AG08396 (cell line): ENCODE data around the gene KLHDC8B.
"Not testable (repeated sequence)": the region's sequence is repeated elsewhere in the genome, so short reads cannot be mapped to it uniquely, and the experiment has no call there.

Experiments used
- DNase-seq: peaks from one replicate; pipeline ENCODE4 v3.0.0; 2012; ENCODE audit warnings: low spot score, mixed read lengths

Gene KLHDC8B

GRCh38 chr3:49183873-49184272, 12.5 kb downstream of the KLHDC8B start:
- DNase-seq: no peak

- DNase-seq: no peak
Measured at GRCh38 chr3:49191741-49192140, 20.3 kb downstream of the KLHDC8B start.

GRCh38 chr3:49198161-49198560, 26.8 kb downstream of the KLHDC8B start:
- no peak for DNase-seq

GRCh38 chr3:49198611-49199230, 27.3 kb downstream of the KLHDC8B start:
- DNase-seq: no peak

- peak; percentile 94 for DNase-seq
Measured at GRCh38 chr3:49199239-49199899, 28.0 kb downstream of the KLHDC8B start.

- DNase-seq: no peak
Measured at GRCh38 chr3:49199900-49200281, 28.5 kb downstream of the KLHDC8B start.

- no peak for DNase-seq
Measured at GRCh38 chr3:49213541-49213943, 42.1 kb downstream of the KLHDC8B start.

GRCh38 chr3:49213998-49214397, 42.6 kb downstream of the KLHDC8B start:
- DNase-seq: no peak

- DNase-seq: not testable (repeated sequence)
Measured at GRCh38 chr3:49216687-49217086, 45.3 kb downstream of the KLHDC8B start.

- DNase-seq: not testable (repeated sequence)
Measured at GRCh38 chr3:49217108-49217507, 45.7 kb downstream of the KLHDC8B start.

- no peak for DNase-seq
Measured at GRCh38 chr3:49217688-49218470, 46.5 kb downstream of the KLHDC8B start.

GRCh38 chr3:49218471-49218989, 47.1 kb downstream of the KLHDC8B start:
- not testable (repeated sequence) for DNase-seq

GRCh38 chr3:49219132-49219531, 47.7 kb downstream of the KLHDC8B start:
- no peak for DNase-seq

- DNase-seq: not testable (repeated sequence)
Measured at GRCh38 chr3:49220985-49221563, 49.7 kb downstream of the KLHDC8B start.

- DNase-seq: no peak
Measured at GRCh38 chr3:49222002-49222401, 50.6 kb downstream of the KLHDC8B start.
